Peyer's patch (tissue), 4 donors: ENCODE results near the gene ARX.

ENCODE experiments used
- CTCF ChIP-seq, 6 experiments: fragments of 450-650 bp in 4 of 6; fragments of 200-600 bp in 2 of 6; sonication (generic) in 1 of 6; IDR thresholded peaks; one replicate each; pipeline ENCODE4 v1.5.1; 2017 to 2019; ENCODE audit warnings: antibody characterized with exemption in 6 of 6, mild to moderate bottlenecking in 3 of 6, moderate library complexity in 1 of 6
- POLR2A ChIP-seq, 2 donors: fragments of 450-650 bp; IDR thresholded peaks; one replicate each; pipeline ENCODE4 v1.5.1; 2017; ENCODE audit warnings: antibody characterized with exemption in 2 of 2, mild to moderate bottlenecking in 2 of 2, moderate library complexity in 2 of 2

- TF ChIP-seq CTCF (IDR thresholded peaks at IDR 0.05) (no peak), POLR2A (IDR thresholded peaks at IDR 0.05) (no peak)
Observed at GRCh38 chrX:25019707-25020390, 4.1 kb upstream of the ARX start.
